NT2/D1 (cell line): ENCODE results near the gene WDR20.

Source experiments
- YY1 ChIP-seq: IDR thresholded peaks from 2 replicates; pipeline ENCODE4 v1.6.1; 2011; ENCODE audit not compliant: insufficient read length, insufficient read depth
- ZNF274 ChIP-seq: IDR thresholded peaks from 2 replicates; pipeline ENCODE4 v1.6.1; 2011; ENCODE audit warnings: mild to moderate bottlenecking, low read depth, low read length

DNA sequence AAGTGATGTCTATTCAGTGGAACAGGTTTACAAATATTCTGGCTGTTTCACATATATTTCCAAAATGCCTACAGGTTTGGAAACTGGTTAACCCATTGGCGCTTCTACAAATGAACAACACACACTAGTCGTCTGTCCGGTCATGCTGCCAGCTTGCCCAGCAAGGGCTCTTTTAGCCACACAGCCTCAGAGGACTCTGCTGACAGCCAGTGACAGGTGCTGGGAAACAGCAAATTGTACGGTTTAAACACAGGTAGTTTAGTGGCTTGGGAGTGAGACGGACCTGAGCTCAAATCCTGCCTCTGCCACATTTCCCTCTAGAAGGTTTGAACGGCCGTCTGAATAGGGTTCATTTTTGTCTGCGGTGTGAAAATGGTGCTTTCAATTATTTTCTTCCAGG lies 111.5 kb downstream of the WDR20 start:
- TF ChIP-seq ZNF274 (no peak), YY1 (no peak)
